ENCODE measurements around the gene TM4SF1. TPM values are rescaled to one million over a fixed set of nuclear protein-coding genes. Genes with fewer than 3 reads are reported as not detected.
A peak's percentile ranks its signal among the peaks of the same experiment; 100 is the strongest.

Gene TM4SF1
- polyA plus RNA-seq, 1 of the 3 experiments (the other 2 are of a cell fraction): 209 TPM

DNA sequence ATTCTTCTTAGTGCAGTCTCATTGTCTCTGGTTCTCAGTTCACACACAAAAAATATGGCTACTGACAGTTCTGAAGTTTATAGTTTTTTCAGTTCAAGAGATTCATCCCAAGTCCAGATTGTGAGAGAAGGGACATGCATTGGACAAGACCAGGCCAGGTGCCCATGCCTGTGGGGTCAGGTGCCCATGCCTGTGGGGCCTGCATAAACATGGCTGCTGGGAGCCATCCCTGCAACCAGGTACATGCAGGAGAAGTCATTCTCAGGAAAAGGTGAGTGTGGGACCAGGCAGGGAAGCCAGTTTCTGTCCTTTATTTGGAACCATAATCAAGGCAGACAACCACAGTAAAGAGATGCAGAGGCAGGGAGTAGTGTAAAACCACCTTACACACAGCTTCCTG, 6.3 kb upstream of the TM4SF1 start:
- POLR2A ChIA-PET: no interaction called here
- CTCF ChIA-PET: interaction anchor here (1.2 kb wide), 1 partner anchor 96 kb away, joined by 4 read pairs; no protein-coding TSS in a partner anchor
- peaks cover 4 to 26% of the 10 kb centered on the region in 2 experiments for H3K4me1 ChIP-seq (ENCODE audit: control insufficient read depth in 1 of 2, insufficient read depth in 2 of 2, low read depth in 1 of 2, low read length in 1 of 2)

DNA sequence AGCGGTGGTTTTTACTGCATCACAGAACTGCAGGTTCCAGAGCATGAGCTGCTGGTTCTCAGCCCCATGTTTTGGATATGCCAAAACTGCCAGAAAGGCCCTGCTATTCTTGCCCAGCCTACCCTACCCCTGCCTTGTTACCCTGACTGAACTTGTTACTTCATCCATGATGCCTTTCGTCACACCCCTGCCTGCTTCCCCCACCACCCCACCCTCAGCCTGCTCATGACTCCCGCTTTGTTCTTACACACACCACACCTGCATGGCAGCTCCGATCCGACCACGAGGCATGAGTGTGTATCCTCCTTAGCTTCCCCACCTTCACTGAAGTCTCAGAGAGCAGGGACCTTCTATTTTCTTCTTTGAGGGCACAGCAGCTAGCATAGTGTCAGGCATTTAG, 5.1 kb upstream of the TM4SF1 start:
- Histone ChIP-seq H3K4me2 (0 out of 2 replicates have a peak overlapping the region, but pooled peaks have one; percentile 51), H3K9ac (peak overlapping the region; percentile 35; the same call in 1 of the 2 replicates), H3K9me2 (no peaks in the 10 kb centered on the region), H2AFZ (ENCODE audit: low read depth) (no peak overlapping the region), H3K27me3 (ENCODE audit: insufficient read depth) (no peaks in the 10 kb centered on the region), H3K9me3 (no peaks in the 10 kb centered on the region), H3K4me3 (ENCODE audit: low read depth in 2 of 2, low read length in 1 of 2) (no peak overlapping the region), H3K27ac (ENCODE audit: low read depth in 2 of 2, low read length in 1 of 2) (peak overlapping the region; percentile 8 to 90; a peak in 3 of 4 replicates), H3K36me3 (replicated peaks in 1 of 2; ENCODE audit: control insufficient read depth in 1 of 2, insufficient read depth in 2 of 2, low read length in 1 of 2) (no peaks in the 10 kb centered on the region), H4K20me1 (ENCODE audit: insufficient read depth) (no peaks in the 10 kb centered on the region), H3F3A (replicated peaks; ENCODE audit: insufficient read depth) (peaks cover 43% of the 10 kb centered on the region), H3K79me2 (ENCODE audit: insufficient read depth) (no peaks in the 10 kb centered on the region), H3K4me1 (ENCODE audit: control insufficient read depth in 1 of 2, insufficient read depth in 2 of 2, low read depth in 1 of 2, low read length in 1 of 2) (peaks cover 15 to 28% of the 10 kb centered on the region in 2 experiments)
- POLR2A ChIA-PET: no interaction called here
- WGBS (ENCODE audit: low lambda C conversion rate): 84% methylated on average over 6 of the region's 6 CpGs
- DNase-seq: no peak
- CTCF ChIA-PET: interaction anchor here (1.3 kb wide), 2 partner anchors 30 to 98 kb away, joined by 4 to 7 read pairs; no protein-coding TSS in a partner anchor
- TF ChIP-seq MXI1 (IDR thresholded peaks at IDR 0.05; ENCODE audit: low read depth, low read length) (no peak), POLR2AphosphoS5 (IDR thresholded peaks at IDR 0.05; ENCODE audit: low read depth, low read length) (no peak), EZH2phosphoT487 (IDR thresholded peaks at IDR 0.05; ENCODE audit: borderline replicate concordance, low read depth) (no peak), NFIC (IDR thresholded peaks at IDR 0.05; ENCODE audit: borderline replicate concordance) (no peak)
- TF ChIP-seq, protein P1, sequence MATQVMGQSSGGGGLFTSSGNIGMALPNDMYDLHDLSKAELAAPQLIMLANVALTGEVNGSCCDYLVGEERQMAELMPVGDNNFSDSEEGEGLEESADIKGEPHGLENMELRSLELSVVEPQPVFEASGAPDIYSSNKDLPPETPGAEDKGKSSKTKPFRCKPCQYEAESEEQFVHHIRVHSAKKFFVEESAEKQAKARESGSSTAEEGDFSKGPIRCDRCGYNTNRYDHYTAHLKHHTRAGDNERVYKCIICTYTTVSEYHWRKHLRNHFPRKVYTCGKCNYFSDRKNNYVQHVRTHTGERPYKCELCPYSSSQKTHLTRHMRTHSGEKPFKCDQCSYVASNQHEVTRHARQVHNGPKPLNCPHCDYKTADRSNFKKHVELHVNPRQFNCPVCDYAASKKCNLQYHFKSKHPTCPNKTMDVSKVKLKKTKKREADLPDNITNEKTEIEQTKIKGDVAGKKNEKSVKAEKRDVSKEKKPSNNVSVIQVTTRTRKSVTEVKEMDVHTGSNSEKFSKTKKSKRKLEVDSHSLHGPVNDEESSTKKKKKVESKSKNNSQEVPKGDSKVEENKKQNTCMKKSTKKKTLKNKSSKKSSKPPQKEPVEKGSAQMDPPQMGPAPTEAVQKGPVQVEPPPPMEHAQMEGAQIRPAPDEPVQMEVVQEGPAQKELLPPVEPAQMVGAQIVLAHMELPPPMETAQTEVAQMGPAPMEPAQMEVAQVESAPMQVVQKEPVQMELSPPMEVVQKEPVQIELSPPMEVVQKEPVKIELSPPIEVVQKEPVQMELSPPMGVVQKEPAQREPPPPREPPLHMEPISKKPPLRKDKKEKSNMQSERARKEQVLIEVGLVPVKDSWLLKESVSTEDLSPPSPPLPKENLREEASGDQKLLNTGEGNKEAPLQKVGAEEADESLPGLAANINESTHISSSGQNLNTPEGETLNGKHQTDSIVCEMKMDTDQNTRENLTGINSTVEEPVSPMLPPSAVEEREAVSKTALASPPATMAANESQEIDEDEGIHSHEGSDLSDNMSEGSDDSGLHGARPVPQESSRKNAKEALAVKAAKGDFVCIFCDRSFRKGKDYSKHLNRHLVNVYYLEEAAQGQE (IDR thresholded peaks at IDR 0.05; ENCODE audit: low read depth, low read length): no peak
- TF ChIP-seq, protein P2, sequence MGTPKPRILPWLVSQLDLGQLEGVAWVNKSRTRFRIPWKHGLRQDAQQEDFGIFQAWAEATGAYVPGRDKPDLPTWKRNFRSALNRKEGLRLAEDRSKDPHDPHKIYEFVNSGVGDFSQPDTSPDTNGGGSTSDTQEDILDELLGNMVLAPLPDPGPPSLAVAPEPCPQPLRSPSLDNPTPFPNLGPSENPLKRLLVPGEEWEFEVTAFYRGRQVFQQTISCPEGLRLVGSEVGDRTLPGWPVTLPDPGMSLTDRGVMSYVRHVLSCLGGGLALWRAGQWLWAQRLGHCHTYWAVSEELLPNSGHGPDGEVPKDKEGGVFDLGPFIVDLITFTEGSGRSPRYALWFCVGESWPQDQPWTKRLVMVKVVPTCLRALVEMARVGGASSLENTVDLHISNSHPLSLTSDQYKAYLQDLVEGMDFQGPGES (IDR thresholded peaks at IDR 0.05; ENCODE audit: low read depth, low read length): no peak

More for the DNA sequence above, 6.3 kb upstream of the TM4SF1 start:
- Histone ChIP-seq H2AFZ (ENCODE audit: low read depth) (no peak overlapping the region), H3K9me3 (no peaks in the 10 kb centered on the region), H3K4me3 (ENCODE audit: low read depth in 2 of 2, low read length in 1 of 2) (no peak overlapping the region), H3K4me2 (no peak overlapping the region), H4K20me1 (ENCODE audit: insufficient read depth) (no peaks in the 10 kb centered on the region), H3K9me2 (no peaks in the 10 kb centered on the region), H3K36me3 (replicated peaks in 1 of 2; ENCODE audit: control insufficient read depth in 1 of 2, insufficient read depth in 2 of 2, low read length in 1 of 2) (no peaks in the 10 kb centered on the region), H3K79me2 (ENCODE audit: insufficient read depth) (no peaks in the 10 kb centered on the region), H3K9ac (no peak overlapping the region), H3F3A (replicated peaks; ENCODE audit: insufficient read depth) (peaks cover 41% of the 10 kb centered on the region), H3K27ac (ENCODE audit: low read depth in 2 of 2, low read length in 1 of 2) (no peak overlapping the region), H3K27me3 (ENCODE audit: insufficient read depth) (no peaks in the 10 kb centered on the region)
- no peak for DNase-seq
- TF ChIP-seq, protein P3, sequence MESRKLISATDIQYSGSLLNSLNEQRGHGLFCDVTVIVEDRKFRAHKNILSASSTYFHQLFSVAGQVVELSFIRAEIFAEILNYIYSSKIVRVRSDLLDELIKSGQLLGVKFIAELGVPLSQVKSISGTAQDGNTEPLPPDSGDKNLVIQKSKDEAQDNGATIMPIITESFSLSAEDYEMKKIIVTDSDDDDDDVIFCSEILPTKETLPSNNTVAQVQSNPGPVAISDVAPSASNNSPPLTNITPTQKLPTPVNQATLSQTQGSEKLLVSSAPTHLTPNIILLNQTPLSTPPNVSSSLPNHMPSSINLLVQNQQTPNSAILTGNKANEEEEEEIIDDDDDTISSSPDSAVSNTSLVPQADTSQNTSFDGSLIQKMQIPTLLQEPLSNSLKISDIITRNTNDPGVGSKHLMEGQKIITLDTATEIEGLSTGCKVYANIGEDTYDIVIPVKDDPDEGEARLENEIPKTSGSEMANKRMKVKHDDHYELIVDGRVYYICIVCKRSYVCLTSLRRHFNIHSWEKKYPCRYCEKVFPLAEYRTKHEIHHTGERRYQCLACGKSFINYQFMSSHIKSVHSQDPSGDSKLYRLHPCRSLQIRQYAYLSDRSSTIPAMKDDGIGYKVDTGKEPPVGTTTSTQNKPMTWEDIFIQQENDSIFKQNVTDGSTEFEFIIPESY (IDR thresholded peaks at IDR 0.05; ENCODE audit: borderline replicate concordance, low read depth): no peak
- TF ChIP-seq NFIC (IDR thresholded peaks at IDR 0.05; ENCODE audit: borderline replicate concordance) (no peak), GABPA (IDR thresholded peaks at IDR 0.05; ENCODE audit: low read depth) (no peak), SMC3 (IDR thresholded peaks at IDR 0.05; ENCODE audit: low read depth, low read length) (no peak), FOXJ3 (CRISPR knock-in tag; IDR thresholded peaks at IDR 0.05) (no peak), TAF1 (IDR thresholded peaks at IDR 0.05; ENCODE audit: borderline replicate concordance, low read depth, low read length) (no peak), MXI1 (IDR thresholded peaks at IDR 0.05; ENCODE audit: low read depth, low read length) (no peak), RFX5 (IDR thresholded peaks at IDR 0.05; ENCODE audit: low read length) (no peak), SIN3A (IDR thresholded peaks at IDR 0.05; ENCODE audit: borderline replicate concordance, low read depth, low read length) (no peak)
- TF ChIP-seq, protein P4, sequence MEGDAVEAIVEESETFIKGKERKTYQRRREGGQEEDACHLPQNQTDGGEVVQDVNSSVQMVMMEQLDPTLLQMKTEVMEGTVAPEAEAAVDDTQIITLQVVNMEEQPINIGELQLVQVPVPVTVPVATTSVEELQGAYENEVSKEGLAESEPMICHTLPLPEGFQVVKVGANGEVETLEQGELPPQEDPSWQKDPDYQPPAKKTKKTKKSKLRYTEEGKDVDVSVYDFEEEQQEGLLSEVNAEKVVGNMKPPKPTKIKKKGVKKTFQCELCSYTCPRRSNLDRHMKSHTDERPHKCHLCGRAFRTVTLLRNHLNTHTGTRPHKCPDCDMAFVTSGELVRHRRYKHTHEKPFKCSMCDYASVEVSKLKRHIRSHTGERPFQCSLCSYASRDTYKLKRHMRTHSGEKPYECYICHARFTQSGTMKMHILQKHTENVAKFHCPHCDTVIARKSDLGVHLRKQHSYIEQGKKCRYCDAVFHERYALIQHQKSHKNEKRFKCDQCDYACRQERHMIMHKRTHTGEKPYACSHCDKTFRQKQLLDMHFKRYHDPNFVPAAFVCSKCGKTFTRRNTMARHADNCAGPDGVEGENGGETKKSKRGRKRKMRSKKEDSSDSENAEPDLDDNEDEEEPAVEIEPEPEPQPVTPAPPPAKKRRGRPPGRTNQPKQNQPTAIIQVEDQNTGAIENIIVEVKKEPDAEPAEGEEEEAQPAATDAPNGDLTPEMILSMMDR (IDR thresholded peaks at IDR 0.05): no peak
- TF ChIP-seq, protein P5, sequence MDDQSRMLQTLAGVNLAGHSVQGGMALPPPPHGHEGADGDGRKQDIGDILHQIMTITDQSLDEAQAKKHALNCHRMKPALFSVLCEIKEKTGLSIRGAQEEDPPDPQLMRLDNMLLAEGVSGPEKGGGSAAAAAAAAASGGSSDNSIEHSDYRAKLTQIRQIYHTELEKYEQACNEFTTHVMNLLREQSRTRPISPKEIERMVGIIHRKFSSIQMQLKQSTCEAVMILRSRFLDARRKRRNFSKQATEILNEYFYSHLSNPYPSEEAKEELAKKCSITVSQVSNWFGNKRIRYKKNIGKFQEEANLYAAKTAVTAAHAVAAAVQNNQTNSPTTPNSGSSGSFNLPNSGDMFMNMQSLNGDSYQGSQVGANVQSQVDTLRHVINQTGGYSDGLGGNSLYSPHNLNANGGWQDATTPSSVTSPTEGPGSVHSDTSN (IDR thresholded peaks at IDR 0.05): no peak
- TF ChIP-seq, protein P6, sequence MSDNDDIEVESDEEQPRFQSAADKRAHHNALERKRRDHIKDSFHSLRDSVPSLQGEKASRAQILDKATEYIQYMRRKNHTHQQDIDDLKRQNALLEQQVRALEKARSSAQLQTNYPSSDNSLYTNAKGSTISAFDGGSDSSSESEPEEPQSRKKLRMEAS (IDR thresholded peaks at IDR 0.05; ENCODE audit: low read depth): no peak
